ENCODE measurements around the gene CDH11. TPM values are rescaled to one million over a fixed set of nuclear protein-coding genes. Genes with fewer than 3 reads are reported as not detected.
A peak's percentile ranks its signal among the peaks of the same experiment; 100 is the strongest.

The CDH11 gene
- total and polyA plus RNA-seq, 10 of the 15 experiments (the other 5 are each of a cell fraction or from before 2014, with no cell fraction given): 0.31 to 9.7 (median 0.87) TPM

- peak; percentile 80 for ATAC-seq
- Histone ChIP-seq H3K79me2 (ENCODE audit: control insufficient read depth, insufficient read depth, low read length) (no peaks in the 10 kb centered on the region), H3K9me3 (replicated peaks; ENCODE audit: control insufficient read depth, insufficient read depth, low read length) (no peaks in the 10 kb centered on the region), H3K27me3 (replicated peaks in 1 of 2; ENCODE audit: control insufficient read depth in 2 of 2, insufficient read depth in 2 of 2, low read length in 1 of 2) (no peaks in the 10 kb centered on the region), H2AFZ (ENCODE audit: control insufficient read depth, low read depth, low read length) (no peak overlapping the region), H3K4me2 (ENCODE audit: control insufficient read depth, insufficient read depth) (no peak overlapping the region), H3K4me3 (no peak overlapping the region), H3K4me1 (ENCODE audit: control insufficient read depth, insufficient read depth, low read length) (no peaks in the 10 kb centered on the region), H3K27ac (ENCODE audit: control insufficient read depth, insufficient read depth) (no peak overlapping the region), H3K36me3 (ENCODE audit: control insufficient read depth in 2 of 2, insufficient read depth in 2 of 2, low read length in 1 of 2) (no peaks in the 10 kb centered on the region), H3K9ac (ENCODE audit: control insufficient read depth, insufficient read depth, low read length) (no peak overlapping the region), H4K20me1 (ENCODE audit: control insufficient read depth, insufficient read depth) (no peaks in the 10 kb centered on the region)
- no TSS peak for BruUV-seq (replicated peaks)
- RAD21 ChIA-PET (ENCODE audit: unreplicated experiment): interaction anchor here (1.0 kb wide), 1 partner anchor 13 kb away, joined by 3 read pairs; no protein-coding TSS in a partner anchor
- POLR2A ChIA-PET: no interaction called here
- FAIRE-seq: no peak
- in situ Hi-C loops (cut with MboI): no loop called here
- SMC1A ChIA-PET (ENCODE audit: uncharacterized antibody, unreplicated experiment): interaction anchor here (1.6 kb wide), 1 partner anchor 12 kb away, joined by 6 read pairs; no protein-coding TSS in a partner anchor
- intact Hi-C loops (cut with micrococcal nuclease; ENCODE audit: unreplicated experiment): no loop called here
- CTCF ChIA-PET: no interaction called here
- DNase-seq (ENCODE audit: low read depth, low spot score): no peak
- TF ChIP-seq CEBPB (IDR thresholded peaks at IDR 0.05; ENCODE audit: borderline replicate concordance in 1 of 2, low read depth in 2 of 2, low read length in 2 of 2) (no peak), ESRRA (IDR thresholded peaks at IDR 0.05; ENCODE audit: low read length) (no peak), NR2C1 (IDR thresholded peaks at IDR 0.05) (peak; percentile 34; the same call in 1 of the 2 replicates), ASH2L (IDR thresholded peaks at IDR 0.05; ENCODE audit: borderline replicate concordance, low read depth) (no peak), POU2F2 (IDR thresholded peaks at IDR 0.05; ENCODE audit: borderline replicate concordance, low read depth, low read length) (no peak), ZBTB40 (IDR thresholded peaks at IDR 0.05; ENCODE audit: borderline replicate concordance) (no peak), PBX3 (IDR thresholded peaks at IDR 0.05; ENCODE audit: insufficient replicate concordance, low read depth, low read length) (no peak), IKZF1 (conservative IDR thresholded peaks at IDR 0.05) (peak; percentile 67), IRF4 (IDR thresholded peaks at IDR 0.05; ENCODE audit: low read depth, low read length) (0 out of 2 replicates have a peak, but pooled peaks have one; percentile 33), NR2F1 (conservative IDR thresholded peaks at IDR 0.05) (peak; percentile 82), REST (IDR thresholded peaks at IDR 0.05; ENCODE audit: low read depth, low read length) (no peak), ZNF24 (IDR thresholded peaks at IDR 0.05) (no peak), DPF2 (IDR thresholded peaks at IDR 0.05) (no peak)
Observed at GRCh38 chr16:64952177-64952576, 169.7 kb downstream of the CDH11 start.

All from GM12878 (cell line).